Measurements from ENCODE around the gene POMP.

POMP gene

GRCh38 chr13:28704282-28704681 is 45.4 kb downstream of the POMP start:
- no peak for DNase-seq

GRCh38 chr13:28704919-28705318 is 46.0 kb downstream of the POMP start:
- DNase-seq: no peak

GRCh38 chr13:28705461-28706083 is 46.6 kb downstream of the POMP start:
- DNase-seq: no peak

GRCh38 chr13:28707629-28708427 is 48.9 kb downstream of the POMP start:
- DNase-seq: peak; percentile 11 to 24

- DNase-seq: no peak
Observed at GRCh38 chr13:28710161-28710560, 51.2 kb downstream of the POMP start.

- no peak for DNase-seq
Observed at GRCh38 chr13:28714651-28715050, 55.7 kb downstream of the POMP start.

- DNase-seq: no peak
Observed at GRCh38 chr13:28716511-28716910, 57.6 kb downstream of the POMP start.

- no peak for DNase-seq
Observed at GRCh38 chr13:28717170-28717569, 58.2 kb downstream of the POMP start.

GRCh38 chr13:28718196-28718542 is 59.2 kb downstream of the POMP start:
- no peak for DNase-seq

- peak; percentile 97 to 98 for DNase-seq
Observed at GRCh38 chr13:28718543-28719226, 59.8 kb downstream of the POMP start, which contains the start of gene SLC46A3. Gene SLC46A3, minus strand, starts transcription at chr13:28718970. Its CDS starts 972 bp downstream, at chr13:28717998.

GRCh38 chr13:28719227-28720055 is 60.5 kb downstream of the POMP start:
- DNase-seq: no peak

GRCh38 chr13:28723806-28724205 is 64.9 kb downstream of the POMP start:
- no peak for DNase-seq

- DNase-seq: no peak
Observed at GRCh38 chr13:28725046-28725610, 66.2 kb downstream of the POMP start.

Data from CD4-positive, alpha-beta T cell treated with Interleukin-4 for 1 hour (primary cell).